NCI-H2196 treated with DMSO at 0.1 percent for 48 hours (cell line): Measurements from ENCODE around the gene GRHL3.

Experiments used
- DNase-seq: peaks from one replicate; lab custom pipeline; 2025; ENCODE audit not compliant: unreplicated experiment; lab: John Stamatoyannopoulos, UW

GRHL3 gene

GRCh38 chr1:24391882-24392603 lies 72.9 kb downstream of the GRHL3 start:
- DNase-seq = peak; percentile 48

DNA sequence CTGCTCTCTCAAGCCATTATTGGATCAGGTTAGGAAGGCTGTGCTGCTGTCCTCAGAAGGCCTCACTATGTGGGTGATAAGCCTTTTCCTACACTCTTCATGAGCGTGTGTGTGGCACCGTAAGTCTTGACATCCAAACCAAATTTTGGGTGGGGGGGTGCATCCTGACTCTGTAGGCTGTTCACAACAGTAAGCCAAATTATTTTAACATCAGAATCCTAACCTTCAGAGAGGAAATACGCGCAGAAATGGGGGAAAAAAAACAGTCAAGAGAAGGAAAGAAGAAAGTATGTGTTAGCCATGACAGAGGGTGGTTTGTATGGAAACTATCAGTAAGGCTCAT lies 73.4 kb downstream of the GRHL3 start:
- DNase-seq = no peak

DNA sequence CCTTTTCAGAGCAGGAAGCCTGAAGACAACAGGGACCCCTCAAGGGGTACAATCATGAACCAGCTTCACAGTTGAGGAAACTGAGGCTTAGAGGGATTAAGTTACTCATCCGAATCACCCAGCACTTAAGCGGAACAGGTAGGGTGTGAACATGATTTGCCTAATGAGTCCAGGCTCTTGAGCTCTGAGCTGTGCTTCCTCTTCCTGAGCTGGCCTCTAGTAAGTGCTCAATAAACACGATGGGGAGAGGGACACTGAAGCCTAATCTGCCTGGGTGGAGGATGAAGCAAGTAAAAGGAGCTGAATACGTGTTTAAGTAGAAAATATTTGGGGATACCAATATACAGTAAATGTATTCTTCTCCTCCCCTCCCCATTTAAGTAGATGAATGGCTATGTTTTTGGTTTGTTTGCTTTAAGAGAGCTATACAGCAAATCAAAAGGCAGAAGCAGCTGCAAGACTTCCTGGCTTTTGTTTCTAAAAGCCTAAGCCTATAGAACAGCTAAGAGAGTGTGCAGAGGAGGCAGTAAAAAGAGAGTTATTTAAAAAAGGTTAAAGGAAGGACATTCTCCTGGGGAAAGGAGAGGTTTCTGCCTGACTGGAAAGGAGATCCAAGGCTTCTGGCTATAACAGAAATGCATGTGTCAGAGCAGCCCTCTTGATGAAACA lies 74.0 kb downstream of the GRHL3 start:
- no peak for DNase-seq

DNA sequence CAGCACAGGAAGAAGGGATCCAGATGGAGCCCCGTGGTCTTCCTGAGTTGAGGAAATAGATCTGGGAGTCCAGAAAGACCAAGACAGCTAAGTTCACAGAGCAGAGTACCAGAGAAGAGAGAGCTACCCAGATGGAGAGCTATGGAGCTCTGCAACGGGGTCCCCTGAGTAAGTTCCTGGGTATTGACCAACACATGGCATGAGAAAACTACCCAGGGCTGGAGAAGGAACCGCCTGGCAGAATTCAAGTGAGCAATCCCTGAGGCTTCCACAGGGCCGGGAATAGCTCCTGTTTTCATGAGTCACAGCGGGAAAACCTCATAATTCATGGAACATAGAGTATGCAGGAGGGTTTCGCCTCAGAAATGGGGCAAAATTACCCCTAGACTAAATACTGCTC lies 74.7 kb downstream of the GRHL3 start:
- no peak for DNase-seq

DNA sequence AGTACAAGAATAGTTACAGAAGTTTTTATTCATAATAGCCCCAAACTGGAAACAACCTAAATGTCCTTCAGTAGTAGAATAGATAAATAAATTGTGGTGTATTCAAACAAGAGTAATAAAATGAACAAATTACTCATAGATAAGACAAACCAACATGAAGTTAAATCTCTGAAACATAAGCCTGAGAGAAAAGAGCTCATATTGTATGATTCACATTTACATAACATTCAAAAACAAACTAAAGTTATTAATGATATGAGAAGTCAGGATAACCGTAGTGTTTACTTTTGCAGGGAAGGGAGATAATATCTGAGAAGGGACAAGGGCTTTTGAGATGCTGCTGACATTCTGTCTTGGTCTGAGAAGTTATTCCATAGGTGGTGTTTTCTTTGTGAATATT lies 80.9 kb downstream of the GRHL3 start:
- DNase-seq = no peak

GRCh38 chr1:24403806-24404205 lies 84.6 kb downstream of the GRHL3 start:
- no peak for DNase-seq
